Measurements from ENCODE around the gene SLC44A1.

Gene SLC44A1

GRCh38 chr9:105473221-105473620 lies 228.8 kb downstream of the SLC44A1 start:
- DNase-seq (ENCODE audit: low read depth) = no peak

DNA sequence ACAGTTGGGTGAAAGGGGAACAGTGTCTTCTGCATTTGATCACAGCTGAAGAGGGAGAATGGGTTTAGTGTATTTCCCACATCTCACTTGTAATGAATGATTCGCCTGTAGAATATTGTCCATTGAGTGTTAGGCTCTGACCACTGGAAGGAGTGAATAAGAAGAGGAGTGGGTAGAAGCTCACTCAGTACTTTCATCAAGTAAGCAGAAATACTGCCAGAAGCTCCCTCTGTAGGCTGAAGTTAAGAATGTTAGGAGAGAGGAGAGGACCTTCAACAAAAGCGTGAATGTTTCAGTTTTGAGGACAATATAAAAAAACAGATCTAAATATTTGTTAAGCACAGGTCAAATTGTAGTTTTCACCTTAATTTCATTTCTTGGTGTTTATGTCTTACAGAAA lies 230.9 kb downstream of the SLC44A1 start:
- DNase-seq (ENCODE audit: low read depth) = no peak

DNA sequence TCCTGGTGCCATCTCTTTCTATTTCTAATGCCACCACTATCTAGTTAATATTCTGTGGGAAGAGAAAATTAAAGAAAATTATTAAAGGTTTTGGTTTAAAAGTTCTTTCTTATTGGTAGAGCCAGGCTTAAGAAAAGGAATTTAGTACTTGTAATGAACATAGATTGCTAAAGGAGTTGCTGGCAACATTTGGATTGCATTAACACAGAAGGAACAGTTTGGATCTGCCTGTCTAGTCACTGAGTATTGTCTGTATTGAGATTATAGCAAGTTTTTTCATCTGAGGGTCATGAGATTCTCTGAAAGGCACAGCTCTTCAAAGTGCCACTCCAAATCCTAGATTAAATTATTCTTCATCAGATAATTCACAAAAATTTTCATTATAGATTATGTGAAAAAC lies 235.4 kb downstream of the SLC44A1 start:
- no peak for DNase-seq (ENCODE audit: low read depth)

DNA sequence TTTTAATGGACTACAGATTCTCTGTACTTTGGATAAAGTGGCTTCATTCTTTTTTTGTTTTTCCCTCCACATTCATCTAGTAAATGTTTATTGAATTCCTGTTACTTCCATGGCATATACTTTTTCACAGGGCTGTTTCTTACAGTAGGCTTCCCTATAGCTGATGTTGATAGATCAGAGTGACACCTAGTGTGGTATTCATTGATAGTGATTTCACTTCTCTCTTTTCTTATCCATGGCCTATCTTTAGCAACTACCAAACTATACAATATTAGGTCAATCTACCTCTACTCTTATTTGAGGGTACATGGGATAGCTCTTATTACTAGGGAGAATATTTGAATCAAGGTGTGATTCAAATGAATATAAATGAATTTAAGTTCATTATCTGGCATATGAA lies 239.2 kb downstream of the SLC44A1 start:
- DNase-seq (ENCODE audit: low read depth) = no peak

DNA sequence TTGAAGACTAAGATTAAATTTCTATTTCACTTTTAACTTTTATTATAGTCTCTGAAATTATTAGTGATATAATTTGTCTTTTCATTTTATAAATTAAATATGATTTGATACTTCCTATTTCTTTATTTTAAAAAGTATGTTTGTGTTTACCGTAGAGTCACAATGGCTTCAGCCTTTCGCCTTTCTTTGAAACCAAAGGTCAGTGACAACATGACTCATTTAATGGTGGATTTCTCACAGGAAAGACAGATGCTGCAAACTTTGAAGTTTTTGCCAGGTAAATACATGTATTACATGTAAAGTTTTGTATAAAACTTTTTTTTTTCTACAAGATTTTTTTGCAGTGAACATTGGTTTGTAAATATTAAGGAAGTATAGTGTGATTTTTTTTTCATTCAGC lies 239.8 kb downstream of the SLC44A1 start:
- no peak for DNase-seq (ENCODE audit: low read depth)

DNA sequence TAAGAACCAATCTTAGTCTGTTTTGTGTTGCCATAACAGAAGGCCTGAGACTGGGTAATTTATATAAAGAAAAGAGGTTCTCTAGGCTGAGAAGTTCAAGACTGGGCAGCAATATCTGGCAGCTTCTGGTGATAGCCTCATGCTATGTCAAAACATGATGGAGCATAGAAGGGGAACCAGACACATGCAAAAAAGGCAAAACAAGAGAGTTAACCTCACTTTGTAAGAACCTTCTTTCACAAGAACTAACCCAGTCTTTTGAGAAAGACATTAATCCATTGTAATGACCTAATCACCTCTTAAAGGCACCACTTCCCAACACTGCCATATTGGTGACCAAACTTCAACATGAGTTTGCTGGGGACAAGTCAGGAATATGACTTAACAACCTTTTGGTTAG lies 240.7 kb downstream of the SLC44A1 start:
- DNase-seq (ENCODE audit: low read depth) = no peak

Measured in fibroblast of the conjunctiva (primary cell).